K562 (cell line): ENCODE data around the gene CETN1. TPM values are rescaled to one million over a fixed set of nuclear protein-coding genes. Genes with fewer than 3 reads are reported as not detected.

Experiments
- ATAC-seq: fragments of 200-7000 bp; cut with Tn5 transposase; 3 replicates; pipeline ENCODE4 v1.9.1; 2020; ENCODE audit warnings: moderate library complexity
- BruUV-seq: library from RNA; stranded (reverse); fragments of 400-500 nt; replicated peaks from 2 replicates; lab custom pipeline; 2021; lab: Mats Ljungman, UMichigan
- CTCF ChIA-PET: fragments of 300-600 bp; formaldehyde crosslinking; extraction: SDS; loops from one replicate; lab custom pipeline; 2021; ENCODE audit warnings: low intra/inter-chr PET ratio; lab: Yijun Ruan, JAX
- POLR2A ChIA-PET: fragments of 300-600, 350-650 bp; sonication (Branson Sonifier 250); formaldehyde crosslinking; extraction: SDS; loops from one replicate; lab custom pipeline; 2021; ENCODE audit warnings: antibody characterized with exemption, inconsistent platforms; lab: Yijun Ruan, JAX
- DNase-seq, 4 experiments: peaks; one replicate each; pipeline versions ENCODE4 v3.0.0 to v3.0.0-alpha.2; 2011 to 2018; ENCODE audit warnings: low spot score in 3 of 4, mixed read lengths in 3 of 4; ENCODE audit errors: extremely low read depth in 1 of 4
- FAIRE-seq: peaks from 2 replicates; lab custom pipeline; 2011; peaks lifted over from hg19 to GRCh38; lab: Jason Lieb, UNC
- H2AFZ ChIP-seq: 2 replicates; pipeline ENCODE4 v1.6.0; 2011; ENCODE audit warnings: low read depth, low read length, control low read depth, inconsistent platforms
- H3K27ac ChIP-seq: fragments of 200-600 bp; 3 replicates; pipeline ENCODE4 v1.8.0; 2011; ENCODE audit warnings: low read depth, mild to moderate bottlenecking, control low read depth, inconsistent platforms, low read length, moderate library complexity, mixed read lengths; ENCODE audit errors: extremely low read depth
- H3K27me3 ChIP-seq, 2 experiments: fragments of 300-600 bp in 1 of 2; 2 replicates in 1 of 2; 3 replicates in 1 of 2; pipeline versions ENCODE4 v1.6.0 to v1.8.0; 2011; ENCODE audit warnings: inconsistent platforms in 2 of 2, low read length in 2 of 2, mild to moderate bottlenecking in 1 of 2, mixed read lengths in 1 of 2, moderate library complexity in 1 of 2; ENCODE audit not compliant: control insufficient read depth in 2 of 2, insufficient read depth in 2 of 2
- H3K36me3 ChIP-seq: fragments of 300-600 bp; 3 replicates; pipeline ENCODE4 v1.8.0; 2011; ENCODE audit warnings: mild to moderate bottlenecking, low read length, inconsistent platforms; ENCODE audit not compliant: control insufficient read depth, insufficient read depth
- H3K4me1 ChIP-seq, 2 experiments: fragments of 200-600 bp in 1 of 2; replicated peaks in 1 of 2; 2 replicates in 1 of 2; 3 replicates in 1 of 2; pipeline versions ENCODE4 v1.5.1 to v1.8.0; 2011; ENCODE audit warnings: inconsistent platforms in 2 of 2, low read length in 2 of 2, mild to moderate bottlenecking in 1 of 2, mixed read lengths in 1 of 2, moderate library complexity in 1 of 2; ENCODE audit not compliant: control insufficient read depth in 2 of 2, insufficient read depth in 2 of 2
- H3K4me2 ChIP-seq: 2 replicates; pipeline ENCODE4 v1.6.1; 2011; ENCODE audit warnings: low read length, control low read depth, inconsistent platforms, mixed read lengths; ENCODE audit not compliant: insufficient read depth
- H3K4me3 ChIP-seq: fragments of 200-600 bp; sonication (generic), shearing (Covaris generic); 2 replicates; pipeline ENCODE4 v1.5.1; 2016; ENCODE audit warnings: control low read depth, inconsistent platforms
- H3K79me2 ChIP-seq: fragments of 200-600 bp; 3 replicates; pipeline ENCODE4 v1.8.0; 2011; ENCODE audit warnings: low read length, inconsistent platforms; ENCODE audit not compliant: control insufficient read depth, insufficient read depth
- H3K9ac ChIP-seq, 2 experiments: 2 replicates each; pipeline versions ENCODE4 v1.6.0 to v1.6.1; 2011; ENCODE audit warnings: low read depth in 2 of 2, low read length in 2 of 2, control low read depth in 1 of 2, inconsistent platforms in 1 of 2, mild to moderate bottlenecking in 1 of 2, mixed read lengths in 1 of 2; ENCODE audit not compliant: insufficient read depth in 1 of 2
- H3K9me1 ChIP-seq: one replicate; pipeline ENCODE4 v1.6.0; 2011; ENCODE audit warnings: inconsistent platforms, mild to moderate bottlenecking, low read length, moderate library complexity; ENCODE audit not compliant: control insufficient read depth, insufficient read depth
- H3K9me3 ChIP-seq: replicated peaks from 2 replicates; pipeline ENCODE4 v1.5.1; 2011; ENCODE audit warnings: low read depth, low read length, inconsistent platforms; ENCODE audit not compliant: control insufficient read depth, insufficient read depth
- H4K20me1 ChIP-seq: replicated peaks from 2 replicates; pipeline ENCODE4 v1.6.1; 2011; ENCODE audit warnings: low read length, inconsistent platforms, mixed read lengths; ENCODE audit not compliant: control insufficient read depth, insufficient read depth
- CBX5 ChIP-seq: IDR thresholded peaks from 2 replicates; pipeline ENCODE4 v1.6.1; 2014; ENCODE audit warnings: low read depth, borderline replicate concordance
- CREB1 ChIP-seq, 2 experiments: sonication (generic) in 1 of 2; formaldehyde crosslinking in 1 of 2; IDR thresholded peaks; 2 replicates each; pipeline versions ENCODE4 v1.6.1 to v1.8.0; 2012 to 2022; ENCODE audit warnings: inconsistent platforms in 1 of 2, mild to moderate bottlenecking in 1 of 2, missing genetic modification reagents in 1 of 2, moderate library complexity in 1 of 2
- GTF2B ChIP-seq: IDR thresholded peaks from 2 replicates; pipeline ENCODE4 v1.6.1; 2011; ENCODE audit not compliant: insufficient read length; ENCODE audit errors: extremely low read depth
- HDAC2 ChIP-seq: fragments of 450-650 bp; IDR thresholded peaks from 2 replicates; pipeline ENCODE4 v1.6.1; 2016; ENCODE audit warnings: mild to moderate bottlenecking
- NONO ChIP-seq, 2 experiments: fragments of 200-400 bp in 1 of 2; fragments of 450-650 bp in 1 of 2; formaldehyde crosslinking in 1 of 2; IDR thresholded peaks; 2 replicates each; pipeline ENCODE4 v1.6.1; 2017; ENCODE audit warnings: low read depth in 2 of 2, mild to moderate bottlenecking in 2 of 2, moderate library complexity in 2 of 2, low read length in 1 of 2
- NR1H2 ChIP-seq: sonication (generic); formaldehyde crosslinking; IDR thresholded peaks from 2 replicates; pipeline ENCODE4 v1.4.0; 2020; ENCODE audit warnings: mild to moderate bottlenecking, missing genetic modification reagents
- RFX1 ChIP-seq: fragments of 450-650 bp; IDR thresholded peaks from 2 replicates; pipeline ENCODE4 v1.6.1; 2016; ENCODE audit warnings: mild to moderate bottlenecking, moderate library complexity
- WGBS: fragments of 100-300 bp; shearing (Covaris generic); methylation state at CpG from one replicate; pipeline ENCODE4 v1.1.6; 2016; ENCODE audit warnings: low coverage, mixed read lengths; ENCODE audit not compliant: insufficient coverage; ENCODE audit errors: missing lambda C conversion rate; 5-methylcytosine and 5-hydroxymethylcytosine counted together
- in situ Hi-C: fragments of 300-500 bp; cut with MboI; formaldehyde crosslinking; loops from 4 replicates; pipeline ENCODE4 v1.15.0; 2018; ENCODE audit warnings: inconsistent platforms, mixed read lengths
- intact Hi-C: fragments of 100-400 bp; cut with micrococcal nuclease; formaldehyde crosslinking; loops from 2 replicates; pipeline ENCODE4 v1.14.2; 2022
- polyA plus RNA-seq, 8 experiments: library from polyadenylated mRNA; depleted of rRNA in 4 of 8; stranded (reverse) in 5 of 8; unstranded in 3 of 8; fragments of >200 nt; fragmentation: Nextera tagmentation in 2 of 8; fragmentation: Illumina TruSeq in 1 of 8; extraction: Ambion mirVana in 2 of 8; extraction: Trizol in 1 of 8; gene quantifications; 2 replicates each; pipeline versions ENCODE4 v1.2.1 to v1.2.3, GENCODE V29; 2011 to 2014; ENCODE audit warnings: inconsistent platforms in 1 of 8, missing spikeins in 1 of 8
- total RNA-seq, 7 experiments: library from RNA; depleted of rRNA in 6 of 7; stranded (reverse); fragments of >200 nt in 6 of 7; fragmentation: Illumina TruSeq in 2 of 7; extraction: Trizol in 2 of 7; gene quantifications; 2 replicates each; pipeline versions ENCODE4 v1.2.1 to v1.2.3, GENCODE V29; 2011 to 2021; ENCODE audit warnings: low replicate concordance in 1 of 7

The CETN1 gene
- total and polyA plus RNA-seq, 9 of the 15 experiments (the other 6 are each of a cell fraction or from before 2014, with no cell fraction given), result 0.07 to 0.34 (median 0.19) TPM; not detected in 3

GRCh38 chr18:577643-578375, 2.4 kb upstream of the CETN1 start:
- no peak overlapping the region for H3K4me3 ChIP-seq
- no peak overlapping the region for H3K4me2 ChIP-seq
- TF ChIP-seq CBX5, result no peak
- peak; percentile 70 for TF ChIP-seq RFX1
- TF ChIP-seq CREB1 (IDR thresholded peaks at IDR 0.05), result no peak
- no peak for TF ChIP-seq CREB1 (CRISPR knock-in tag; IDR thresholded peaks at IDR 0.05)
- no peak for TF ChIP-seq HDAC2
- TF ChIP-seq NR1H2, result no peak
- TF ChIP-seq GTF2B, result no peak
- TF ChIP-seq NONO (IDR thresholded peaks at IDR 0.05; ENCODE audit: low read depth in 2 of 2, low read length in 1 of 2), result no peak
- H2AFZ ChIP-seq, result no peak overlapping the region
- peaks cover 27 to 38% of the 10 kb centered on the region in 2 experiments for H3K27me3 ChIP-seq
- ChIA-PET POLR2A (interaction anchor here (1.1 to 1.3 kb wide), 2 partner anchors 9 to 16 kb away, joined by 3 to 4 read pairs; no protein-coding TSS in a partner anchor), CTCF (no interaction called here)
- H4K20me1 ChIP-seq, result no peaks in the 10 kb centered on the region
- ATAC-seq (no peak), FAIRE-seq (no peak), DNase-seq (no peak)
- no peak overlapping the region for H3K9ac ChIP-seq
- no peaks in the 10 kb centered on the region for H3K9me3 ChIP-seq
- BruUV-seq, result no TSS peak
- no peaks in the 10 kb centered on the region for H3K79me2 ChIP-seq
- intact Hi-C loops (no loop called here), in situ Hi-C loops (no loop called here)
- H3K36me3 ChIP-seq, result no peaks in the 10 kb centered on the region
- no peak overlapping the region for H3K27ac ChIP-seq
- no peaks in the 10 kb centered on the region for H3K9me1 ChIP-seq
- H3K4me1 ChIP-seq, result peaks cover 0 to 6% of the 10 kb centered on the region in 2 experiments; a peak in 2 of 5 replicates
- 3% methylated on average over 4 of the region's 4 CpGs for WGBS
